Effector CD8-positive, alpha-beta T cell (primary cell): Measurements from ENCODE around the gene SLC41A3.
"Not testable (repeated sequence)": the region's sequence is repeated elsewhere in the genome, so short reads cannot be mapped to it uniquely, and the experiment has no call there.

Source experiments
- DNase-seq: peaks from one replicate; lab custom pipeline; 2025; lab: John Stamatoyannopoulos, UW

The SLC41A3 gene

DNA sequence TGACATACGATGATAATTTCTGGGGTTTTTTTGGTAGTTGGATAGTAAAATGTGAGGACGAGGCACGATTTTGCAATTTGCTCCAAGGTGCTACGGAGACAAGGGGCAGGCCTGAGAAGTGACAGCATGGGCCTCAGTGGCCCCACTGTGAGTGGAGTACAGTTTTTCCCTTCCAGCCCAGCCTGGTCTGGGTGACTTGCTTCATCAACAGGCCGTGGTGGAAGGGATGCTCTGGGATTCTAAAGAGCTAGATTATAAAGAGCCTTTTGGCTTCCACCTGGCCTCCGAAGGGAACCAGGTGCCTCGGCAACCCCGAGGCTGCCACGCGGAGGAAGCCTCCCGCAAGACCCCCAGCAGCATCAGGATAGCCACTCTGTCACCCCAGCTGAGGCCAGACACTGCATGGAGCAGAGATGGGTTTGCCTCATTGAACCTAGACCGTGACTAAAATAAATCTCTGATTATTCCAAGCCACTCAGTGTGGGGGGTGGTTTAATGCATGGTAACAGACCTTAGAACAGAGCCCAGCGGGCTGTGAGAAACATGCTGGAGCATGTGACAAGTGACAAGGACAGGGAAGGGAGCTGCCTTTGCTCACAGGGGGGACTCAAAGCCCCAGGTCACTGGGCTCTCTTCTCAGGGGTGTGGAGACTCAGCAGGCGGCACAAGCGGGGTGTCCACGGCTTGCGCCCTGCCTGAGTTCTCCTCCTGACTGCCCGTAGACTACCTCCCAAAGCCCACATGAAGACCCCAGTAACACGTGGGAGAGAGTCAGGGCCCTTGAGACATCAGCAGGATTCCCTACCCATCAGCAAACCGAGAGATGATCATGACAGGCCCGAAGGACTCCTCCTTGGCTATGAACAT, 22.6 kb upstream of the SLC41A3 start:
- no peak for DNase-seq

- no peak for DNase-seq
Observed at GRCh38 chr3:126105691-126106187, 21.8 kb upstream of the SLC41A3 start.

DNA sequence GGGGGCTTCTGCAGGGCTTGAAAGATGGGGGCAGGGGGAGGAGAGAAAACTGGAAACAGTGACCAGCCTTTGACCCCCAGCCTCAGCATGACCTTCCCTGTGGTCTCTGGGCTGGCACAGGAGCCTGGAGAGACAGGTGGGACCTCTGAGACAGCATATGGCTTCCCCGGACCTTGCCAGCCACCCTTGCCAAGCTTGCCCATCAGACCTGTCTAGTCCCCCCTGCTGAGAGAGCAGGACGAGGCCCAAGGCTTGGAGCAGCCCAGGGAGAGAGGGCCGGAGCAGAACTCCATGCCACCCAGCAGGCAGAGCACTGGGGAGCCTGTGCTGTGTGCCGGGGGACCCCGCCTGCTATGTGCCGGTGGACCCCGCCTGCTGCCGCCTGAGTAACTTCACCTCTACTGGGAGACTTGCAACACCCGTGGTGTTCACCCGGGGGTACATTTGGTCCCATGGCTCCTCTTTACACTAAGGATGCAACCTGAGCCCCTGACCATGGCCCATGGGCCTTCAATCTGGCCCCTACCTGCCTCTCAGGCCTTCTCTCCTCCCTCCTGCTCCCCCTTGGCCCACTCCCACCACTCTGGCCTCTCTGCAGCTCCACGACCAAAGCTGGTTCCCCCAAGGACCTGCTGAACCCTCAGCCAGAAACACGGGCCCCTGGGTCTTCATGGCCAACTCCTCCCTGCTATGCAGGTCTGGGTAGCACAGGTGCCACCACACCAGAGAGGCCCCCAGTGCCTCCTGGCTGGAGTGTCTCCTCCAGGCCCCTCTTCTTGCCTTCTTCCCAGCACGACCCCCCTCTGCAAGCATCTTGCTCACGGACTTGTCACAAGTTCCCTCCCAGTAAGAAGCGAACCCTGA, 21.1 kb upstream of the SLC41A3 start:
- DNase-seq: no peak

GRCh38 chr3:126104028-126104635, 20.2 kb upstream of the SLC41A3 start:
- no peak for DNase-seq

DNA sequence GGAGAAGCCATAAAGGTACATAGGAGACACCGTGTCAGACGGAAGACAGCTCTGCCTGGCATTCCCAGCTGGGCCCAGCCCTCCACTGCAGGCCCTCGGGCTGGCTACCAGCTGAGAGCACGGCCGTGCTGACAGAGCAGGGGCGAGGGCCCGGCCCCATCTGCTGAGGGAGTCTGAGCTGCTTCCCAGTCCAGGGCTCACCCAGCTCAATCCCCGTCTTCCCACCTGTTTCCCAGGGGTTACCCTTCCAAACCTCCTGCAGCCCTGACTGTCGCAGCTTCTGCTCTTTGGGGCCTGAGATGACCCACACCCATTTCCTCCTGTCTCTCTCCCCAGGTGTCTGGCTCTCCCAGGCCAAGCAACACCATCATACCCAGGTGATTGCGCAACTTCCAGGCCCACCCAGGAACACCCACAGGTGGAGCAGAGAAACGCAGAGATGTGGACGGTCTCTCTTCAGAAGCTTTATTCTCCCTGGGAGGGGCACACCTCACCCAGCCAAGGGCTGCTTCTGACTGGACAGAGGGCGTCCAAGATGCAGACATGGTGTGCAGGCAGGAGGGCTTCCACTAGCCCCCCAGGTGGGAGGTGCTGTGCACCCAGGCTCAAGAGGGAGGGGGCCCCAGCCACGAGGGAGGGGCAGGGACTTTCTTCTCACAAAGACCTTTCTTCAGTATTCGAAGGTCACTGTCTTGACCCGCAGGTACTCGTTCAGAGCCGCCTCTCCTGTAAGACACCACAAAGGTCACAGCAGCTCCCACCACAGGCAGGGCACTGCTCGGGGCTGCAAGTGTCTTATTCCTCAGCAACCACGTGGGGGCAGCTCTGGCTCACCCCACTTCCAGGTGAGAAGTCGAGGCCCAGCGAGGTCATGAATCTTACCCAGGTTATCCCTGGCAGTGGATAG, 19.4 kb upstream of the SLC41A3 start:
- no peak for DNase-seq

- no peak for DNase-seq
Observed at GRCh38 chr3:126102530-126102951, 18.6 kb upstream of the SLC41A3 start.

DNA sequence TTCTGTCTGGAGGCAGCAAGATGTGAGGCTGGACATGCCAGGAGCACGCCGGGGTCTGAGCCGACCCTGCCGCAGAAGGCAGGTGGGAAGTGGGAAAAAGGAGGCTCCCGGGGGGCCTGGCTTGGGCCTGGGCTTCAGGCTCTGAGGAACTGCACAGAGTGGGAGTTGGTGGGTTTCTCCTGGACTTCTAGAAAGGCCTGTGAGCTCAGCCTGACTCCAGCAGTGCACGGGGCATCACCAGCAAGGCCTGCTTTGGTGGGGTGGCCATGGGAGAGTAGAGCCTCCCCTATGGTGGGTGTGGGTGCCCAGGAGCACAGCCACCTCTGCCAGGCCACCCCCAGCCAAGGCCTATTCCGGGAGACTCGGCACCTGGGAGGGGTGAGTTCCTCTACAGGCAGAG, 18.1 kb upstream of the SLC41A3 start:
- DNase-seq: no peak

DNA sequence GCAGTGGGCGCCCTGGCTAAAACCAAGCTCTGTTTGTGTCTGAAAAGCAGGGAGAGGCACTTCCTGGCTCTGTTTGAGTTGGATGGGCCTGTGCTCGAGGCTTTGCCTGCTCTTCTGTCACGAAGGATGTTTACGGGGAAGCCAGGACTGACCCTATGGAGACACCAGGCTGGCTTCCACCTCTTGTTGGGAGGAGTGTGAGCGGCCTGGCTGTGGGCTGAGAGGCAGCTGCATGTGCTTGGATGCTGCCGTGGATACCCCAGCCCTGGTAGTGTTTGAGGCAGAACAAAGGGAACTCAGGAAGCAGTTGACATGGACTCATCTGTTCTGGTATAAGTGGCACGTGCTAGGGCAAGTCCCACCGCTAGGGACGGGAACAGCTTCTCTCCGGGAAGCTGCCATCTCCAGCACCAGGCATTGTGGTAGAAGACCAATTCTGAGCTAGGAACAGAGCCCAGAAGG, 17.6 kb upstream of the SLC41A3 start:
- DNase-seq: no peak

GRCh38 chr3:126100634-126101301, 16.8 kb upstream of the SLC41A3 start:
- no peak for DNase-seq

DNA sequence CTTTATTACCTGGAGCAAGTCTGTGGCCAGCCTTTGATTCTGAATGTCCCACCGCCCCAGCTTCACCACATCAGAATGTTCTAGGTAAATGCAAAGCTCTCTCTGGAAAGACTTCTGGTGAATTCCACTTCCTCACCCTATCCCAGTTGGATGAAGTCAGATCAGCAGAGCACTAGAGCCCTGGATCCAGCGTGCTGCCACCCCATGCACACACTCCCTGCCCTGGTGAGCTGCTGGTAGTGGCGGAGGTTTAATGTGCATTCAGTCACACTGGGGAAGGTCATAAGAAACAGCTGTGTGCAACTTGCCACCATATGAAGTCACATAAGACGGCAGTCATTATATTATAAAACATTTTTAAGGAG, 16.3 kb upstream of the SLC41A3 start:
- DNase-seq: no peak

DNA sequence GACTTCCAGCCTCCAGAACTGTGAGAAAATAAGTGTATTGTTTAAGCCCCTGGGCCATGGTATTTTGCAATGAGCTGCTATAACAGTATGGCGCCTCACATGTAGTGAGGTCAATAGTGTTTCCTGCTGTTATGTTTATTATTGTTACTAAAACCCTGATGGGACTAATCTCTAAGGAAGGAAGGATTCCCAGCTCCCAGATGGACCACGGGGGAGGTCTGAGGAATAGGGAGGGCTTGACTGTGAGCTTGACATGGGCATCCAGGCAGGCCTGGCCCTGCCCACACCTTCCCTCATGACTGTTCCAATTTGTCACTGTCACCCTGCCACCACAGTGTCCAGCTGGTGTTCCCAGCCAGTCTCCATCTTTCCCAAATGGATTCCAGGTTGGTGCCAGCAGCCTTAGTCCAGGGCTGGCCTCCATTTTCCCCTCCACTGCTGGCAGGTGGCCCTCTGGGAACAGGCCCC, 14.5 kb upstream of the SLC41A3 start:
- DNase-seq: no peak

- DNase-seq: no peak
Observed at GRCh38 chr3:126097801-126098200, 13.9 kb upstream of the SLC41A3 start.

DNA sequence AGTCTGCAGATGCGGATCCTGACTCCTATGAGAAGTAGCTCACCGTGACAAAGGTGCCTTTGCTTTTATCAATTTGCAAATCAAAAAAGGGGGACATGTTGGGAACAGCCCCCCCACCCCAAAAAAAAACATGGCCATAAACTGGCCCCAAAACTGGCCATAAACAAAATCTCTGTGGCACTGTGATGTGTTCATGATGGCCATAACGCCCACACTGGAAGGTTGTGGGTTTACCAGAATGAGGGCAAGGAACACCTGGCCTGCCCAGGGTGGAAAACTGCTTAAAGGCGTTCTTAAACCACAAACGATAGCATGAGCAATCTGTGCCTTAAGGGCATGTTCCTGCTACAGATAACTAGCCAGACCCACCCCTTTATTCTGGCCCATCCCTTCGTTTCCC, 12.3 kb upstream of the SLC41A3 start:
- DNase-seq: not testable (repeated sequence)

DNA sequence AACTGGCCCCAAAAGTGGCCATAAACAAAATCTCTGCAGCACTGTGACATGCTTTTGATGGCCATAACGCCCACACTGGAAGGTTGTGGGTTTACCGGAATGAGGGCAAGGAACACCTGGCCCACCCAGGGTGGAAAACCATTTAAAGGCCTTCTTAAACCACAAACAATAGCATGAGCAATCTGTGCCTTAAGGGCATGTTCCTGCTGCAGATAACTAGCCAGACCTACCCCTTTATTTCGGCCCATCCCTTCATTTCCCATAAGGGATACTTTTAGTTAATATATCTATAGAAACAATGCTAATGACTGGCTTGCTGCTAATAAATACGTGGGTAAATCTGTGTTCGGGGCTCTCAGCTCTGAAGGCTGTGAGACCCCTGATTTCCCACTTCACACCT, 8.2 kb upstream of the SLC41A3 start:
- DNase-seq: not testable (repeated sequence)

DNA sequence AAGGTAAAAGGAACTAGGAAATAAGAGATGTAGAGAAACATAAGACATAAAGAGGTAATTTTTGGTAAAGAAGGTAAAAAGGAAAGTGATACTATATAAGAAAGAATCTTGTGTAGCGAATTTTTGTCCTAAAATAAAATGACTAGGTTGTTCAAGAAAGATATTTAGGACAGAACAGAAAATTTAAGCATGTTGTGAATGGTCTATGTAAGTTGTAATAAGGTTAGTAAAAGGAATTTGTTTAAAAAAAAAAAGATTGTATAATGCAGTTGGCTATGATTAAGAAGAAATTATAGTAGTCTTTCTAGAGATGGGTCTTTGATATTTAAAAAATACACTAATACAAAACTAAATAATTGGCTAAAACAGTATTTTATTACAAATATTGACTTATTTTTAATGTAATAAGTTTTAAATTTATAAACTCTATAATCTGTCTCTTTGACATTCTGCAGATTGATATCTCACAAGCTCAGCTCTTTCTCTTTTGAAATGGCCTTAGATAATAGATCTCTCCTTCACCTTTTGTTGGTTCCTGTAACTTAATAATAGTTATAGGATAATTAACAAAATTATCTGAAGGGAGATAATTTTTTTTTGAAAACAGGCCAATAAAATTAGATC, 3.7 kb upstream of the SLC41A3 start:
- no peak for DNase-seq

DNA sequence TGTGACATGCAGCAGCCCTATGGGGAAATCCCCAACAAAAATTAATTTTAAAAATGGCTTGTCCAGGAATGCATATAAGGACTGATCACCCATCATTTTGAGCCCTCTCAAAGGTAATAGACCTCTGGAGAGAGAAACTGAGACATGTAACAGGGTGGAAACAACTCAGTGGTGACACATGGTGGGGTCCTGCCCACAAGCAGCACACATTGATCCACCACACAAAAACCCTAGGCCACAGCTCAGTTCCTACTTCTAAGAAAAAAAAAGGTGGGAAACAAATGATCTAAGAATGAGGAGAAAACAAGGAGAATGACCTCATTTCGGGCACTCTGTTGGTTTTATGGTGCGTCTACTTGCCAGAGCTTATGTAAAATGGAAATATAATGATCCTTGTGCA, 1.9 kb upstream of the SLC41A3 start:
- no peak for DNase-seq

DNA sequence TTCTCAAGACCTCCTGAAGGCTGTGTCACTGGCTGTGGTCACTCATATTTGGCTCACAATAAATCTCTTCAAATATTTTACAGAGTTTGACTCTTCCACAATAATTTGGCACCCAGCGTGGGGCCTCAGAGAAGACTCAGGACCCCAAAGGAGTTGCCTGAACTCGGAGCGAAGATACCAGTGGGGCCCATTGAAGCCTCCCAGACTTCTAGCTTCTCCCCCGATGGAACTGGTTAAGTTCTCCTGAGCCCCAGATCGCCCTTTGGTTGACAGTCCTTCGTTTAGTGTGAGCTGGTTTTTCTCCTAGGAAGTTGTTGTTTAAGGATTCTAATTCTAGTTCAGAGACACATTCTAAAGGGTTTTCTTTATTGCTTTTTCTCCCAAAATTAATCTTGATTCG, 1.4 kb upstream of the SLC41A3 start:
- no peak for DNase-seq

GRCh38 chr3:126084768-126085180, 850 bp upstream of the SLC41A3 start:
- DNase-seq: no peak

DNA sequence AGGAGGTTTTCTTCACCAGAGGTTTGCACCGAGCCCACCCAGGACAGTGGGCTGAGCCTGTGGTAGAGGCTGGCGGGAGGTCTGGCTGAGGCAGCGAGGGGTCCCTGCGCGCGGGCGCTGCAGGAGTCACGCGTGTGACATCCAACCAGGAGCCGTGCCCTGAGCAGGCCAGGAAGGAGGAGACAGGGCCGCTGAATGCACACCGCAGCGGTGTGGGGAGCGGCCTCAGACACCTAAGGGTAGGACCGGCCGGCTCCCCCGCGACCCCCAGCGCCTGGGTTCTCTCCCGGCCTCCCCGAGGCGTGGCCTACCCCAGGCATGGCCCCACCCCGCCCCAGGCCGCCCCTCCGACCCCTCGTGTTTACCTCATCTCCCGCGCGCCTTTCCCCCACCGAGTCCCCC, 412 bp downstream of the SLC41A3 start:
- DNase-seq: peak; percentile 56

DNA sequence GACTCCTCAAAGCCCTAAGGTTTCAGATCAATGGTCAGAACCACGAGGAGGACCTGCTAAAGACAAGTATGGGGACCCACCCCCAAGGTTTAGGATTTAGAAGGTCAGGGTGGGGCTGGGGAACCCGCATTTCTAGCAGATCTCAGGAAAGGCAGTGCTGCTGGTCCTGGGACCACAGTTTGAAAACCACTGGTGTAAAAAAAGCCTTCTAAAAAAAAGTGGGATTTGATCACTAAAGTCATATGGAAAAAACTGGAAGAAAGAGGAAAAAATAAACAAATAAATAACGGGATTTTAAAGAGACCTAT, 832 bp downstream of the SLC41A3 start:
- no peak for DNase-seq
